DND-41 (cell line): ENCODE data around the gene TMEM97.

ENCODE experiments used
- EZH2 ChIP-seq: IDR thresholded peaks from 3 replicates; pipeline ENCODE4 v1.6.1; 2012; ENCODE audit warnings: borderline replicate concordance, low read depth, mild to moderate bottlenecking, moderate library complexity, low read length, inconsistent platforms; ENCODE audit not compliant: severe bottlenecking
- TF ChIP-seq, protein P1 (sequence below): IDR thresholded peaks from 2 replicates; pipeline ENCODE4 v1.5.1; 2012; ENCODE audit warnings: borderline replicate concordance, low read length, moderate library complexity, mild to moderate bottlenecking; ENCODE audit not compliant: poor library complexity, severe bottlenecking; ENCODE audit errors: extremely low read depth

DNA sequence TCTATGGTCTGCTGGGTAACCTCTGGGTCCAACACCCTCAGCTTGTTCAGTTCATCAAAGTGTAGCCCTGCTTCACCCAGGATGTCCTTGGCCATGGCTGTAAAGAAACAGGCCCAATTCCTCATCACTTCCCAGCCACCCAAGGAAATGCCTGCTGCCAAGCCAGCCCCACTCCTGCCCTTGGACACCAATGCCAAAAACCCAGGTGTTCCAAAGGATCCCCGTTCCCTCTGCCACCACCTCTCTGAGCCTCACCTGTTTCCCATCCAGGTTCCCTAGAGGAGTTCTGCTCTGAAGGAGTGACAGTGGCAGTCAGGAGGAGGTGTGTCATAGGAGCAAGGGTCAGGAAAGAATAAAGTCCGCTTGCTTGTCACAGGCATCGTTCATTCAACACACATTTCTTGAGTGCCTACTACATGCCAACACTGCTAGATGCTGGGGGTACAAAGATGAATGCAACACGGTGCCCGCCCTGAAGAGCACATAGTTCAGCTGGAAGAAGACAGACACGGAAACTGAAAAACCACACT is 13.0 kb downstream of the TMEM97 start:
- TF ChIP-seq, protein P1, sequence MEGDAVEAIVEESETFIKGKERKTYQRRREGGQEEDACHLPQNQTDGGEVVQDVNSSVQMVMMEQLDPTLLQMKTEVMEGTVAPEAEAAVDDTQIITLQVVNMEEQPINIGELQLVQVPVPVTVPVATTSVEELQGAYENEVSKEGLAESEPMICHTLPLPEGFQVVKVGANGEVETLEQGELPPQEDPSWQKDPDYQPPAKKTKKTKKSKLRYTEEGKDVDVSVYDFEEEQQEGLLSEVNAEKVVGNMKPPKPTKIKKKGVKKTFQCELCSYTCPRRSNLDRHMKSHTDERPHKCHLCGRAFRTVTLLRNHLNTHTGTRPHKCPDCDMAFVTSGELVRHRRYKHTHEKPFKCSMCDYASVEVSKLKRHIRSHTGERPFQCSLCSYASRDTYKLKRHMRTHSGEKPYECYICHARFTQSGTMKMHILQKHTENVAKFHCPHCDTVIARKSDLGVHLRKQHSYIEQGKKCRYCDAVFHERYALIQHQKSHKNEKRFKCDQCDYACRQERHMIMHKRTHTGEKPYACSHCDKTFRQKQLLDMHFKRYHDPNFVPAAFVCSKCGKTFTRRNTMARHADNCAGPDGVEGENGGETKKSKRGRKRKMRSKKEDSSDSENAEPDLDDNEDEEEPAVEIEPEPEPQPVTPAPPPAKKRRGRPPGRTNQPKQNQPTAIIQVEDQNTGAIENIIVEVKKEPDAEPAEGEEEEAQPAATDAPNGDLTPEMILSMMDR: no peak
- no peak for TF ChIP-seq EZH2
